ENCODE results near the gene RSPH3.

Gene RSPH3

GRCh38 chr6:159013229-159013628 lies 13.2 kb upstream of the RSPH3 start:
- no peak for TF ChIP-seq CTCF (IDR thresholded peaks at IDR 0.05)

GRCh38 chr6:159012201-159012600 lies 12.2 kb upstream of the RSPH3 start:
- TF ChIP-seq CTCF (IDR thresholded peaks at IDR 0.05), result no peak

GRCh38 chr6:159008656-159009288 lies 8.8 kb upstream of the RSPH3 start:
- peak; percentile 40; the same call in 1 of the 2 replicates for TF ChIP-seq CTCF (IDR thresholded peaks at IDR 0.05)

GRCh38 chr6:159007510-159007909 lies 7.5 kb upstream of the RSPH3 start:
- TF ChIP-seq CTCF (IDR thresholded peaks at IDR 0.05), result no peak

GRCh38 chr6:159005436-159005835 lies 5.4 kb upstream of the RSPH3 start:
- no peak for TF ChIP-seq CTCF (IDR thresholded peaks at IDR 0.05)

GRCh38 chr6:159004592-159004991 lies 4.6 kb upstream of the RSPH3 start:
- TF ChIP-seq CTCF (IDR thresholded peaks at IDR 0.05), result no peak

- no peak for TF ChIP-seq CTCF (IDR thresholded peaks at IDR 0.05)
Measured at GRCh38 chr6:159002432-159003155, 2.6 kb upstream of the RSPH3 start.

Data from LNCAP (cell line).